Embryonic facial prominence (tissue), 1 donor: ENCODE measurements around the gene LRRC3.

Experiments
- DNase-seq: peaks from one replicate; pipeline ENCODE4 v3.0.0-alpha.2; 2016; ENCODE audit errors: extremely low spot score

The LRRC3 gene

GRCh38 chr21:44423941-44424607 lies 31.2 kb upstream of the LRRC3 start:
- no peak for DNase-seq

- no peak for DNase-seq
These were observed 30.6 kb upstream of the LRRC3 start for GRCh38 chr21:44424608-44425306.

DNA sequence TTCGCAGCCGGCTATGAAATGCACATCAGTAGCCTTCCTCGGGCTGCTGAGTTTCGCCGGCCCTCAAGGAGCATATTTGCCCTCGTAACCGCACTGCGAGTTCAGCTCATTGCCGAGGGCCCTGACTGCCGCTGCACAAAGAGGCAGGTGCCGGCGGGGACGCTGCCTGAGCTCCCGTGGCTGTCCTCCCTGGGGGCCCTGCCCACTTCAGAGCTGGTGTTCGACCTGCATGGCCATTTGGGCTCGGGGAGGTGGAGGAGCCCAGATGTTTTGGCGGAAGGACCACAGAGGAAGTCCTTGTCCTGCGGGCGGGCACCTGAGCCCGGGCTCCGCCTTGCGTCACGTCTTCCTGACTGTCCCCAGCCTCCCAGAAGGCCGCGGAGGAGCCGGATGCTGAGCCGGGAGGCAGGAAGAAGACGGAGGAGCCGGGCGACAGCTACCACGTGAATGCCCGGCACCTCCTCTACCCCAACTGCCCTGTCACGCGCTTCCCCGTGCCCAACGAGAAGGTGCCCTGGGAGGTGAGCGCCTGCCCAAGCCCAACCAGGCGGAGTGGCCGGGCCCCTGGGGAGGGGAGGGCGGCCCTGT lies 29.9 kb upstream of the LRRC3 start:
- no peak for DNase-seq

- no peak for DNase-seq
These were observed 29.2 kb upstream of the LRRC3 start for GRCh38 chr21:44425895-44426662.

- DNase-seq: no peak
These were observed 28.6 kb upstream of the LRRC3 start for GRCh38 chr21:44426663-44427191.

DNA sequence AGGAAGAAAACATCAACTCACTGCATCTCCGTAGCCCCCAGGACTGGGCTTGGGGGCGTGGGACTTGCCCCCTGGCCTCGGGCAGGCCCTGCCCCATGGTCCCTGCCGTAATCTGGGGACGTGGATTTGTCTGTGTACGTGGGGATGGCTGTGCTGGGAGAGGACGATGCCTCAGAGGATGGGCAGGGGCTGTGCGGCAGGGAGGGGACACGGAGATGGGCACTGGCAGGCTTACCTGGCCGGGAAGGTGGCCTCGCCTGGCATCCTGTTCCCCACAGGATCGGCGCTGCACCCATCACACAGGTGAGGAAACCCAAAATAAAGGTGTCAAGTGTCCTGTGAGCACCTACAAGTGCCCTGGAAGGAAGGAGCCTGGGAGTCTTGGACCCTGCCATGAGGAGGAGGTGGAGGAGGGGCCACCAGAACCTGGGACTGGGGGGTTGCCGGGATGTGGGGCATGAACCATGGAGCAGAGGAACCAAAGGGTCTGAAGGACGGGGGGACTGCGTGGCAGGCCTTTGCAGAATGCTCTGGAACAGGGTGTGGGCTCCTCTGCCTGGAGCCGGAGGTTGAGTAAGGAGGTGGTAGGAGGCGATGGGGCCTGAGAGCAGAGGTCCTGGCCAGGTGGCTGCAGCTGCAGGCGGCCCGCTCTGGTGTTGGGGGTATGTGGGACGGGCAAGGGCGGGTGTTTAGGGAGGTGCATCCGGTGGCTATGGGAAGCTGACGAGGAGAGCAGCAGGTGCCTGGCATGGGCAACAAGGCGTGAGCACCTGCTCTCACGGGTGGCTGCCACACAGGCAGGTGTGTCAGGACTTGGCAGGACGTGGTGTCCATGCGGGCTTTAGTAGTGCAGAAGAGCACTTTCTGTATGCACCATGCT lies 27.8 kb upstream of the LRRC3 start:
- DNase-seq: no peak

GRCh38 chr21:44428281-44428960 lies 26.9 kb upstream of the LRRC3 start:
- no peak for DNase-seq

DNA sequence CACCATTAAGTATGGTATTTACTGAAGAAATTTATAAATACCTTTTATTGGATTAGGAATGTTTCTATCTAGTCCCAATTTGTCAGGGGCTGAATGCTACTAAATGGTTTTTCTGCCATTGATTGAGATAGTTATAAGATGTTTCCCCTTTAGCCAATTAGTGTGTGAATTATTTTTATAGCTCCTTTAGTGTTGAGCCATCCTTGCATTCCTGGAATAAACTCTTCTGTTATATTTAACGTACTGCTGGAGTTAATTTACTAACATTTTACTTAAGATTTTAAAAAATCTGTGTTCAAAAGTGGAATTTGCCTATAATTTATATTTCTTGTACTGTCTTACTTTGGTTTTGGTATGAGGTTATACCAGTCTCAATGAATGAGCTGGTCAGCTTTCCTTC lies 25.4 kb upstream of the LRRC3 start:
- no peak for DNase-seq

DNA sequence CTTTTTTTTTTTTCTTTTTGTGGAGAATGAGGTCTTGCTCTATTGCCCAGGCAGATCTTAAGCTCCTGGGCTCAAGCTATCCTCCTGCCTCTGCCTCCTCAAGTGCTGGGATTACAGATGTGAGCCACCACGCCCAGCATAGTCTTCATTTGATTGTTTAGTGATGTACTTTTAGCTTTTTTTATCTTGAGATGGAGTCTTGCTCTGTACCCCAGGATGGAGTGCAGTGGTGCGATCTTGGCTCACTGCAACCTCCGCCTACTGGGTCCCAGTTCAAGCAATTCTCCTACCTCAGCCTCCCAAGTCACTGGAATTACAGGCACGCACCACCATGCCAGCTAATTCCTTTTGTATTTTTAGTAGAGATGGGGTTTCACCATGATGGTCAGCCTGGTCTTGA lies 24.0 kb upstream of the LRRC3 start:
- DNase-seq: no peak

- no peak for DNase-seq
These were observed 22.2 kb upstream of the LRRC3 start for GRCh38 chr21:44432841-44433790.

GRCh38 chr21:44433791-44434567 lies 21.3 kb upstream of the LRRC3 start:
- no peak for DNase-seq

GRCh38 chr21:44434568-44434925 lies 20.8 kb upstream of the LRRC3 start:
- DNase-seq: no peak

DNA sequence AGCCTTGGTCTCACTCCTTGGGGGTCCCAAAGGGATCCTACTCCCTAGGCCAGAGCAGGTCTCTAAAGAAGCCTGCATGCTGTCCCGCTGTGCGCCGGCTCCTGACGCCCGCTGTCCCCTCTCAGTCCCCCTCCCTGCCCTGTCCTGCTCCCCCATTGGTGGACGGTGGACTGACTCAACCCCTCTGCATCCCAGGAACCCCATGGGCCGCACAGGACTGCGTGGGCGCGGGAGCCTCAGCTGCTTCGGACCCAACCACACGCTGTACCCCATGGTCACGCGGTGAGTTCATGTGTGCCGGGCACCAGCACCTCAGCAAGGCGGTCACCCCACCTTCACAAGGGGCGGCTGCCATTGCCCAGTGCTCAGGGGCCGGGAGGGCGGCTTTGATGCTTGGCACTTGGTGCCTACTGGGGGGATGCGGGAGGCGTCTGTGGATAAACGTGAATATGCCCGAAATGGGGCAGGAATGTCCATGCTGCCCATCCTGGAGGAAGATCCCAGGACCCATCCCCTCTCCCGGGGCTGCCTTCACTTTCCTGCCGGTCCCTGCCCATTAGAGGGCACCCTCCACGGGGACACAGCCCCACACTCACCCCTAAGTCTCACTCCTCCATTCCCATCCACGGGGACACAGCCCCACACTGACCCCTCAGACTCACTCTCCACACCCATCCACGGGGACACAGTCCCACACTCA lies 20.2 kb upstream of the LRRC3 start:
- DNase-seq: no peak

DNA sequence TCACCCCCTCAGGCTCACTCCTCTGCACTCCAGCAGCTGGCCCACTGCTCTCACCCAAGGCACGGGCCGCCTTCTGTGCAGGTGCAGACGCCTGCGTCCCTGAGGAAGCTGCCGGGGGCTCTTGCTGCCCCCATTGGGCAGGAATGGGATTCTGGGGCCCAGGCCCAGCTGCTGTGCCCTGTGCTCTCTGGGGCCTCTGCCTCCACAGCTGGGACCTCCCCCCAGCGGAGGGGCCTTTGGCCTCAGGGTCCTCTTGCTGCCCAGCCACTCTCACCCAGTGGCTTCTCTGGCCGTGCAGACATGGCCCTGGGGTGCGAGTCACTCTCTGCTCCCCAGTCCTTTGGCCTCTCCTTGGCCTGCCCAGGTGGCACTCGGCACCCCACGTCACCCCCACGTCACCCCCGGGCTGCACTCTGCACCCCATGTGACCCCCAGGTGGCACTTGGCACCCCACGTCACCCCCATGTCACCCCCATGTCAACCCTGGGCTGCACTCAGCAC lies 19.1 kb upstream of the LRRC3 start:
- DNase-seq: no peak

DNA sequence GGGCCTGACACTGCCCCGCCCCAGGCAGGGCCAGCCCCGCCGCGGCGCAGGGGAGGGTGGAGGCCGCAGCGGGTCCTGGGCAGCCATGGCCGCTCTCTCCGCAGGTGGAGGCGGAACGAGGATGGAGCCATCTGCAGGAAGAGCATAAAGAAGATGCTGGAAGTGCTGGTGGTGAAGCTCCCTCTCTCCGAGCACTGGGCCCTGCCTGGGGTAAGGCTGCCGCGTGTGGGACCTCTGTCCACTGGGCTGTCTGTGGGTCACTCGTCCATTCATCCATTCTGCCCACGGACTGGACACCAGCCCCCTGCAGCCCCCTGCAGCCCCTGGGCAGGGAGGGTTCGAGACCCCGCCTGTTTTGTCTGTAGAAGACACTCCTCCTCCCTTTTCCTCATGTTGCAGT lies 18.4 kb upstream of the LRRC3 start:
- no peak for DNase-seq

DNA sequence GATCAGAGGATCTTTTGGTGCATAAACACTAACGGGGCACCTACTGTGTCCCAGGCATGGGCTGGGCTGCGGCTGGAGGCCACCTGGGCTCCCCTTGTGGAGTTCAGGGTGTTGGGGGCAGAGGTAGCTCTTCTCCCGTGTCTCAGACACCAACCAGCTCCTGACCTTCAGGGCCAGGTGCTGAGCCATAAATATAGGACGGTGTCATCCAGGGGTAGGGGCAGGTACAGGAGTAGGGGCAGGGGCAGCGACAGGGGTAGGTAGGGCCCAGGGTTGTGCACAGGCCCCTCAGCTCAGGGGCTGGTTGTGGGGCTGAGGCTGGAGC lies 18.0 kb upstream of the LRRC3 start:
- DNase-seq: no peak

DNA sequence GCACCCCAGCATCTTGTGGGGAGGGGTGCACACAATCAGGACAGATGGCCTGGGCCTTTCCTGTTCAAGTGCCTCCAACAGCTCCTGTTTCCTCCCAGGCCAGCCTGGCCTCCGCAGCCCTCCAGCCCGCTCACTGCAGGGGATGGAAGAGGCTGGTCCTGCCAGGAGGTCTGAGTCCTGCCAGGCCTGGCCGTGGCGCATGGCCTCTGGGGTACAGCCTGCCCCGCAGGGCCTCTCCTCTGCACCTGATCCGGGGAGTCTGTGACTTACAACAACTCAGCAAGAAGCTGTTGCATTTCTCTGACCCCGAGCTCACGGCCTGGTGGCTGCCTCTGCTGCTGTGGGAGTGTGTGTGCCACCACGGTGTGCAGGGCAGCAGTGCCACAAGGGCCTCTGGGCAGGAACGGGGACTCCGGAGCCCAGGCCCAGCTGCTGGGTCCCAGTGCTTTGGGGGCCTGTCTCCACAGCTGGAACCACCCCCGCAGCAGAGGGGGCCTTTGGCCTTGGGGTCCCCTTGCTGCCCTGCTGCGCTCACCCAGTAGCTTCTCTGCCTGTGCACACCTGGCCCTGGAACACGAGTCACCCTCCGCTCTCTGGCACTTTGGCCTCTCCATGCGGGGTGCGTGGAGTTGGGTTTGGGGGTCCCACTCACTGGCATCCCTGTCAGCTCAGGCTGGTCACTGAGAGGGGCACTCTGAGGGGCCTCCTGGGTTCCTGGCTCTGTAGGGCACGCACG lies 17.4 kb upstream of the LRRC3 start:
- no peak for DNase-seq
